Transverse colon (tissue), 4 donors: Measurements from ENCODE around the gene CLN6.

Experiments used
- POLR2A ChIP-seq: fragments of 450-650 bp; IDR thresholded peaks from one replicate; pipeline ENCODE4 v1.6.1; 2016; ENCODE audit warnings: antibody characterized with exemption, mild to moderate bottlenecking, moderate library complexity
- POLR2AphosphoS5 ChIP-seq, 3 donors: sonication (generic); formaldehyde crosslinking; IDR thresholded peaks; one replicate each; pipeline ENCODE4 v1.6.1; 2016; ENCODE audit warnings: antibody characterized with exemption in 3 of 3
- TF ChIP-seq, protein P1 (sequence below), 5 experiments: fragments of 200-600 bp in 3 of 5; fragments of 450-650 bp in 2 of 5; sonication (generic) in 3 of 5; IDR thresholded peaks; 1 replicate in 2 of 5; 2 replicates in 3 of 5; pipeline ENCODE4 v1.5.1; 2016 to 2017; ENCODE audit warnings: antibody characterized with exemption in 5 of 5, inconsistent platforms in 3 of 5, mild to moderate bottlenecking in 2 of 5, moderate library complexity in 1 of 5

DNA sequence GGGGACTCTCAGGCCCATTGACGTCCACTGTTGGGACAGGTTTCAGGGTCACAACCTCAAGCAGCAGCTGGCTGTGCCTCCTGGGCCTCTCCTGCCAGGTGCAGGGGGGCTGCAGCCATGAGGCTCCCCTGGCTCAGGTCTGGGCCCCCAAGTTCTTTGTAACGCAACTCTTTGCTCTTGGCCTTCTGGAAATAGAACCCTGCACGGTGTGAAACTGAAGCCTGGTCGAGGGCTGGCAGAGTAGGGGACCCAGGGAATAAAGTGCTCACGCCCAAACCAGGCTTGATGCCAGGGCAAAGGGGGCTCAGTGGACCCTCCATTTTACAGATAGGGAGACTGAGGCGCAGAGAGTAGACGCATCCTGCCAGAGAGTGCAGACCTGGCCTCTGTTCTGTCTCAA lies 25.2 kb downstream of the CLN6 start:
- TF ChIP-seq, protein P1, sequence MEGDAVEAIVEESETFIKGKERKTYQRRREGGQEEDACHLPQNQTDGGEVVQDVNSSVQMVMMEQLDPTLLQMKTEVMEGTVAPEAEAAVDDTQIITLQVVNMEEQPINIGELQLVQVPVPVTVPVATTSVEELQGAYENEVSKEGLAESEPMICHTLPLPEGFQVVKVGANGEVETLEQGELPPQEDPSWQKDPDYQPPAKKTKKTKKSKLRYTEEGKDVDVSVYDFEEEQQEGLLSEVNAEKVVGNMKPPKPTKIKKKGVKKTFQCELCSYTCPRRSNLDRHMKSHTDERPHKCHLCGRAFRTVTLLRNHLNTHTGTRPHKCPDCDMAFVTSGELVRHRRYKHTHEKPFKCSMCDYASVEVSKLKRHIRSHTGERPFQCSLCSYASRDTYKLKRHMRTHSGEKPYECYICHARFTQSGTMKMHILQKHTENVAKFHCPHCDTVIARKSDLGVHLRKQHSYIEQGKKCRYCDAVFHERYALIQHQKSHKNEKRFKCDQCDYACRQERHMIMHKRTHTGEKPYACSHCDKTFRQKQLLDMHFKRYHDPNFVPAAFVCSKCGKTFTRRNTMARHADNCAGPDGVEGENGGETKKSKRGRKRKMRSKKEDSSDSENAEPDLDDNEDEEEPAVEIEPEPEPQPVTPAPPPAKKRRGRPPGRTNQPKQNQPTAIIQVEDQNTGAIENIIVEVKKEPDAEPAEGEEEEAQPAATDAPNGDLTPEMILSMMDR (IDR thresholded peaks at IDR 0.05) = no peak
- no peak for TF ChIP-seq POLR2AphosphoS5 (IDR thresholded peaks at IDR 0.05)
- no peak for TF ChIP-seq POLR2A
